Astrocyte of the cerebellum (primary cell): ENCODE data around the gene ZBTB20.
A peak's percentile ranks its signal among the peaks of the same experiment; 100 is the strongest.

Experiments used
- DNase-seq: peaks from one replicate; pipeline ENCODE4 v3.0.0-alpha.2; 2011; ENCODE audit warnings: low read depth
- H3K4me3 ChIP-seq: 2 replicates; pipeline ENCODE4 v1.5.1; 2011; ENCODE audit warnings: mild to moderate bottlenecking, low read depth, low read length, moderate library complexity
- in situ Hi-C: cut with HindIII; loops from 2 replicates; pipeline ENCODE4 v1.10.0; 2017; ENCODE audit warnings: low sequenced_read_pairs
- TF ChIP-seq, protein P1 (sequence below): IDR thresholded peaks from 2 replicates; pipeline ENCODE4 v1.5.1; 2012; ENCODE audit warnings: low read length, low read depth, moderate library complexity, mild to moderate bottlenecking; ENCODE audit errors: missing control alignments

Gene ZBTB20

DNA sequence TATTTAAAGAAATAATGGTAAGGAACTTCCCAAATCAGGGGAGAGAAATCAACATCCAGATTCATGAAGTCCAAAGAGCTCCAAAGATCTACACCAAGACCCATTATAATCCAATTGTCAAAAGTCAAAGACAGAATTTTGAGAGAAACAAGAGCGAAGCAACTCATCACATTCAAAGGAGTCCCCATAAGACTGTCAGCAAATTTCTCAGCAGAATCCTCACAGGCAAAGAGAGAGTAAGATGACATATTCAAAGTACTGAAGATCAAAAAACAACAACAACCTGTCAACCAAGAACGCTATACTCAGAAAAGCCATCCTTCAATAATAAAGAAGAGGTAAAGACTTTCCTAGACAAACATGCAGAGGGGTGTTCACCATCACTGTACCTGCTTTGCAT lies 511.2 kb downstream of the ZBTB20 start:
- TF ChIP-seq, protein P1, sequence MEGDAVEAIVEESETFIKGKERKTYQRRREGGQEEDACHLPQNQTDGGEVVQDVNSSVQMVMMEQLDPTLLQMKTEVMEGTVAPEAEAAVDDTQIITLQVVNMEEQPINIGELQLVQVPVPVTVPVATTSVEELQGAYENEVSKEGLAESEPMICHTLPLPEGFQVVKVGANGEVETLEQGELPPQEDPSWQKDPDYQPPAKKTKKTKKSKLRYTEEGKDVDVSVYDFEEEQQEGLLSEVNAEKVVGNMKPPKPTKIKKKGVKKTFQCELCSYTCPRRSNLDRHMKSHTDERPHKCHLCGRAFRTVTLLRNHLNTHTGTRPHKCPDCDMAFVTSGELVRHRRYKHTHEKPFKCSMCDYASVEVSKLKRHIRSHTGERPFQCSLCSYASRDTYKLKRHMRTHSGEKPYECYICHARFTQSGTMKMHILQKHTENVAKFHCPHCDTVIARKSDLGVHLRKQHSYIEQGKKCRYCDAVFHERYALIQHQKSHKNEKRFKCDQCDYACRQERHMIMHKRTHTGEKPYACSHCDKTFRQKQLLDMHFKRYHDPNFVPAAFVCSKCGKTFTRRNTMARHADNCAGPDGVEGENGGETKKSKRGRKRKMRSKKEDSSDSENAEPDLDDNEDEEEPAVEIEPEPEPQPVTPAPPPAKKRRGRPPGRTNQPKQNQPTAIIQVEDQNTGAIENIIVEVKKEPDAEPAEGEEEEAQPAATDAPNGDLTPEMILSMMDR: no peak
- in situ Hi-C loops: no loop called here
- no peak for DNase-seq
- H3K4me3 ChIP-seq: no peak overlapping the region

DNA sequence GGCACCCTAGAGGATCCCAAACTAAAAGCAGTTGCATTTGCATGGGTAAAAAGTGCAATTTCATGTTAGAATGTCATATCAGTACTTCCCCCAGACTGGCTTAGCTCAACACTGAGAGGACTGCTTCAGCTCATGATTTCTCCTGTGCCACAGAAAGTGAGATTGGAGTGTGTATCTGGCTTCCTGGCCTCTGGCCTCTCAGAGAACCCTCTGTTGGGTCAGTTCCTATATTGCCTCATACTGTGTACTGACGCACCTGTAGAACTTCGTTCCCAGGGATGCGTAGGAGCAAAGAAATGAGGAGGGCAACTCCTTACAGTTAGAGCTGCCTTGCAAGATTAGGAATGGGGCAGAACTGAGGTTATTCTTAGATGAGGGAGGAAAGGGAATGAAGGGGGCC lies 512.5 kb downstream of the ZBTB20 start:
- H3K4me3 ChIP-seq: no peak overlapping the region
- TF ChIP-seq, protein P1: no peak
- in situ Hi-C loops: no loop called here
- DNase-seq: no peak

DNA sequence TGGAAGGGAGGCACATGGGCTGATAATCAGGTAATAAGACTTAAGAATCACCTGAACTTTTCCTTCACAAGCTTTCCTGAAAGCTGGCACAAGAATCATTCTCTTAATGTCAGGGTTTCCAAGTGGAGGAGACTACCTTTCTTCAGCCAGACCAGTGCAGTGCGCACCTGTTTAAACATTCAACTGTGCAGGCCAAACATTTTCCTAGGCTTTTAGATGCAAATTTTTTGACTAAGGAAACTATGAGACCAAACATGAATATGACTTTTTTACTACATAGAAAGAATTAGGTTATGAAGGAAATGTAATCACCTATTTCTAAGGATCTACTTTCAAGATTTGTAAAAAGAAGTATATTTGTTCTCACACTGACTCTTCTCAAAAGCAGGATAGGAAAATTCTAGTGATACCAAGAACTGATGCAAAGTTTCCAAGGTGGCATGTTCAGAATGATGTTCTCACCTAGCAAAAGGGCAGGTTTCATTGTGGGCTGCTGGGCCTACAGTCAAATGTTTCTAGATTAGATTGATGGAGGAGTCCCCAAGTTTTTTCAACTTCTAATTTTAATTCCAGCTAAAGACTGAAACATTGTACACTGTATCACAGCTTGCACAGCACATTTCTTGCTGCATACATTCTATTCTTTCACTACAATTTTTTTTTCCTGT lies 514.2 kb downstream of the ZBTB20 start:
- no peak overlapping the region for H3K4me3 ChIP-seq
- DNase-seq: no peak
- TF ChIP-seq, protein P1: no peak
- in situ Hi-C loops: no loop called here

DNA sequence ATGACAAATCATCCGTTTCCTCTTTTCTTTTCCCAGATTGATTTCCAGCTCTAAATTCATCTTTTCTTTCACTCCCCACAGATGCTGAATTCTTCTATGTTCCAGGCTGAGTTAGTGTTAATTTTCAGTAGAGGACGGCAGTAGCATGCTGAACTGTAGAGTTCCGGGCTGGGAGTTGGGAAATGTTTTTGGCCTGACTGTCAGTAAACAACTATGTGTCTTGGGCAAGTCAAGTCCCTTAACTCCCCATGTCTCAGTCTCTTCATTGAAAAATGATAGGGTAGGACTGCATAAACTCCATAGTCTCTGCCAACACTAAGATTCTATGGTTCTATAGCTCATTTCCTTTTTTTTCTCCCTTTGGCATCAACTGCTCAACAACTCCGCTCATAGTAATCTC lies 519.3 kb downstream of the ZBTB20 start:
- no peak for DNase-seq
- TF ChIP-seq, protein P1: no peak
- in situ Hi-C loops: no loop called here
- H3K4me3 ChIP-seq: no peak overlapping the region

DNA sequence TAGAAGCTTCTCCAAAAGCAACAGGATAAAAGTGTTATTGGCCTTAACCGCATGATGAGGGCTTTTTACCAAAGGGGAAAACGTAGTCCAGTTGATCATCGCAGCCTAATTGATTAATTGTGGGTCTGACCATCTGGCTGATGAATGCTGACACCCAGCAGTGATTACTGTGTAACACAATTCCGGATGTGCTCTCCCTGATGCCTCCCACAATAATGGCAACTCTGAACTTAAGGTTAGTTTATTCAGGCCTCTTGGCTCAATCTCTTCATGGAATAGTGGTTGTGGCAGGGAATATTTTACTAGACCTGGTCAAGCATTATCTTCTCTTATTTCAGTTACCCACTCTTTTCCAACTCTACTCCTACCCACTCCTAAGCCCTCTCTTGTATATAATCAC lies 520.3 kb downstream of the ZBTB20 start:
- in situ Hi-C loops: no loop called here
- peak; percentile 13 for DNase-seq
- H3K4me3 ChIP-seq: no peak overlapping the region
- TF ChIP-seq, protein P1: no peak

DNA sequence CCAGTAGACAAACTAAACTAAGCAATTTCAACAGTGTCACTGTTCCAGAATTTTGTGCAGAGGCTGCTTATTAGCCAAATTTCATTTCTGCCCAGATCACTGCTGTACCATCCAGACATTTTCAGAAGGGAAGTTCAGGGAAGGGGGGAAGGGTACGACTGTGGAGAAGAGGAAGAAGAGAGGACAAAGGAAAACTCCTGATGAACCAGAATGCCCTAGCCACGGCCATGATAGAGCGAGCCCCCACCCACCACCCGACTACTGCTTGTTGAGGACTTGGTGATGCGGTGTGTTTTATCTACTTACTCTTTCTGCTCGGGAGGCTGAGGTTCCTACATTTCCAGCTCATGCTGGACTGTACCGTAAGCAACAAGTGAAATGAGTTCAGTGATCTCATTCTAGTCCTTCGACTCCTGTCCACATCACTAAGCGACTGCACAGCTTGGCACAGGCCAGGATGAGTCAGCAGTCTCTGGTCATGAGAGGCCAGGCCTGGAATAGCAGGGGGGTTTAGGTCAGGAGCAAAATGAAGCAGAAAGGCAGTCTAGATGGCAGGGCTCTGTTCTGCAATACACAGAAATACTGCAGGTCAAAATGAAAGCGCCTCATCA lies 522.4 kb downstream of the ZBTB20 start:
- in situ Hi-C loops: no loop called here
- DNase-seq: peak; percentile 96
- TF ChIP-seq, protein P1: no peak
- peak overlapping the region; percentile 45 for H3K4me3 ChIP-seq
